Prostate gland (tissue), 2 donors: ENCODE data around the gene LIPE.

Experiments used
- CTCF ChIP-seq, 4 experiments: fragments of 200-600 bp in 2 of 4; fragments of 450-650 bp in 2 of 4; sonication (generic) in 2 of 4; IDR thresholded peaks; 1 replicate in 3 of 4; 2 replicates in 1 of 4; pipeline ENCODE4 v1.5.1; 2016 to 2019; ENCODE audit warnings: antibody characterized with exemption in 4 of 4, mild to moderate bottlenecking in 2 of 4, moderate library complexity in 2 of 4
- POLR2A ChIP-seq: fragments of 450-650 bp; IDR thresholded peaks from one replicate; pipeline ENCODE4 v1.6.1; 2016; ENCODE audit warnings: antibody characterized with exemption, mild to moderate bottlenecking
- POLR2AphosphoS5 ChIP-seq: sonication (generic); formaldehyde crosslinking; IDR thresholded peaks from one replicate; pipeline ENCODE4 v1.6.1; 2017; ENCODE audit warnings: antibody characterized with exemption

GRCh38 chr19:42435316-42435715 lies 8.1 kb upstream of the LIPE start:
- TF ChIP-seq POLR2A (no peak), CTCF (IDR thresholded peaks at IDR 0.05) (no peak), POLR2AphosphoS5 (no peak)
